Jurkat, Clone E6-1 (cell line): ENCODE data around the gene NR3C2.

Experiments used
- DNase-seq: peaks from one replicate; pipeline ENCODE4 v3.0.0-alpha.2; 2011; ENCODE audit warnings: low read depth, low spot score
- H3K4me3 ChIP-seq: 2 replicates; pipeline ENCODE4 v1.5.1; 2011; ENCODE audit warnings: mild to moderate bottlenecking, low read length, control low read depth, moderate library complexity

NR3C2 gene

DNA sequence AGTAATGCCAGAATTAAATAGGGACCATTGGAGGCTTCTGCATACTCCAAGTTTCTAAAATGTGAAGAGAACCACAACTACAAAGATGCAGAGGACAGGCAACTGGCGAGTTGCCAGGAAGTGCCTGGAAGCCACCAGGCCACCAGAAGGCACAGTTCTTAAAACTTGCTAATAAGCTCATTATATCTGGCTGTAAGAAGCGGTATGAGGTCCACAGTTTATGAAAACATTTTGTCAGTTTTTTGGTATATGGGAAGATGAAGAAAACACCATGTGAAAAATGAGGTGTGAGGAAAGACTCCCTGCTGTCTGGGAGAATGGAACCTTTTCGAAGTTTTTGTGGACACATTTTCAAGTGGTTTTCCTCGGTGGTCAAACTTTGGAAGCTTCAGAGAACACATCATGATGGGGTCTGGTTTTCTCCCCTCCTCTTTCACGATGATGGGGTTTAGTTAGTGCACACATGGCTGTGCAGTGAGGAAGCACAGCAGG, 202.7 kb downstream of the NR3C2 start:
- no peak overlapping the region for H3K4me3 ChIP-seq
- DNase-seq, result no peak

DNA sequence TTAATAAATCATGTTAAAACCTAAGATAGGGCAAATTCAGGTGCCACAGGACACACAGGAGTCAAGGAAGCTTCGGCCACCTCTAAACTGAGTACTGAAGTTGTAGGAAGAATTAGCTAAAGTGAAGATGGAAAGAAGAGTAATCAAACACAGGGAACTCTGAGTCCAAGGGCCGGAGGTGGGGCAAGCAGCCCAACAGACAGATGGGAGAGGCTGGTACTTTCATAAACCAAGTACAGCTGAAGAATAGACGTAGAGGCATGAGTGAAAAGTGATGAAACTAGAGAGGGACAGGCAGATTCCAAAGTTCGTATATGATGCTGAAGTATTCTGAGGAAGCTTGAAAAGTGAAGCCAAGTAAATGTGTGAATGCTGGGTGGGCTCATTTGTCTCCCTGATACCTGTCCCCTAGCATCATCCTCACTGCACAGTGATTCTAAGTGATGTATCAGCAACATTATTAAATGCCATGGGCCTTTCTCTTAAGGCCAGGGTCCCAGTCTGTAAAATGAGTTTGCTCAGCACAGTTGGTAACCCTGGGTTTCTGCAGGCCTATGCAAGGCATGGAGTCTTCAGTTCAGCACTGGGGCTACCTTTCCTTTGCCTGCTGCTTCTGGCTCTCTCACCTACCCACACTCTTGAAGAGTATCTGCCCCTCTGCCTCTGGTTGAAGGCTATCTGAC, 203.3 kb downstream of the NR3C2 start:
- no peak overlapping the region for H3K4me3 ChIP-seq
- no peak for DNase-seq

DNA sequence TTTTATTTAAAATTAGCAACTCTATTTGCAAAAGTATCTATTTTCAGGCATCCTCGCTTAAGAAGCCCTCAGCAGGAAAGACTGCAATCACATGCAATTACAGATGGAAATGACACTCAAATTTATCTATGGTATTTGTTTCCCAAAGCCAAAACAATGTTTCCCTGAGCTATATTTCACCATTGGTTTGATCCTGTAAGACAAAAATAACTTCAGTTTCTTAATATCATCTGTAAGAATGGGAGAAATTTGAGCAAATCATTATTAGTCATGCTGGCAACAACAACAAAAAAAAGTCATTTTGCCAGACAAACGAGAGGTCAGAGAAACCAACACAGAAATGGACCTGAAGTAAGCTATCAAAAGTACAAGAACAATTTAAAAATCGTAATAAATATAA, 204.1 kb downstream of the NR3C2 start:
- DNase-seq, result no peak
- no peak overlapping the region for H3K4me3 ChIP-seq

DNA sequence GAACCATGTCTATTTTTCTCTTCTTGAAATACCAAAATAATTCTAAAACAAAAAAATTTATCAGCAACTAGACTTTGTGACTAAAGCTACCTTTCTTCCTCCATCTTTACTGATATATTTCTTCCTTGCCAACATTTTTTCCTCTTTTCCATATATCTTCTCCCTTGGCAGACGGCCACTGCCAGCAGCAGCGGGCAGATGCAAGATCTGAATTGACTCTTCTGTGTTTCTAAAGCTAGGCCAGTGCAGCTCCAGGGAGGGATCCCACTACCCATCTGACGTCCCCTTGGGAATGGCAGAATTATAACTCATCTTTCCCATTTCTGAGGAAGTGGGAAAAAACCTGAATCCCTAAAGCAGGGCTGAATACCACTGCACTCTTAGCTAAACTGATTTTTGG, 206.4 kb downstream of the NR3C2 start:
- no peak overlapping the region for H3K4me3 ChIP-seq
- no peak for DNase-seq

DNA sequence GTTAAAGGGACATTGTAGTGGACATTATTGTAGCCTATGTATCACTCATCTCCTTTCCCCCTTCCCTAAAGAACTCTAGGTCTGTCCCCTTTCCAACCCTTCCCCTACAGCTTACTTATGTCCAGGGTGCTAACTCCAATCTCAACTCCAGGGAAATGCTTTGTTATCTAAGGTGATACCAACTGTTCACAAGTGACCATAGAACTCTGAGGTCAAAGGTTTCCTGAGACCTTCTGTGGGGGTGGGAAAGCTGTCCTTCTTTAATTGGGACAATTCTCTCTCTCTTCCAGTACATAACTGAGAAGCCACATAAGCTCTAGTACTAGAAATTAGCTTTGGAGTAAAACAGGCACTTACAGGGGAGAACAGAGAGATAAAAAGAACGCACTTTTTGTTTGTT, 212.4 kb downstream of the NR3C2 start:
- DNase-seq, result no peak
- no peak overlapping the region for H3K4me3 ChIP-seq

DNA sequence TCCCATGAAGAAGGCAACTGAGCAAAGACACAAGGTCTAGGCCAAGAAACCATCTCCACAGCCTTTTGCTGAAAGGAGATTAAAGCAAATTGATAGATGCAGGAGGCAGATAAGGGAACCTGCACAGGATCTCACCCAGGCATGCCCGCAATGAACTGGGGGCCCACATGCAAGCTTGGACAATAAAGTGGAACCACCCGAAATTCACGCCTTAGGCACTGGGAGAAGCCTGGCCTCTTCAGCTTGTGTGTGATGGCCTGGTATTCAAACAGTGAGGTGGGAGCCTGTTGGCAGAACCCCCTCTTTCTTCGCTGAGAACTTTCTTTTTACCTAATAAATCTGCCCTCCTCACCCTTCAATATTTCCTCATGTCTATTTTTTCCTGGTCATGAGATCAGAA, 213.2 kb downstream of the NR3C2 start:
- DNase-seq, result no peak
- no peak overlapping the region for H3K4me3 ChIP-seq

DNA sequence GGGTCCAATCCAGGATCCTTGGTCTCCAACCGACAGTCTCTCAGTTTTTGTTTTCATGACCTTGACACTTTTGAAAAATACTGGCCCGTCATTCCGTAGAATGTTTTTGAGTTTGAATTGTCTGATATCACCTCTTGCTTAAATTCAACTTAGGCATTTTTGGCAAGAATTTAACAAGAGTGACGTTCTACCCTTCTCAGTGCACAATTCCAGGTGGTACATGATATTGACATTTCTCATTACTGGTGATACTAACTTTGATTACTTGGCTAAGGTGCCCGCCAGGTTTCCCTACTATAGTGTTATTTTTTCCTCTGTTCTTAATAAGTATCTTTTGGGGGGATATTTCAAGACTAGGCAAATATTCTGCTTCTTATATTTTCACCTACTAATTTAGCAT, 215.1 kb downstream of the NR3C2 start:
- no peak overlapping the region for H3K4me3 ChIP-seq
- no peak for DNase-seq

DNA sequence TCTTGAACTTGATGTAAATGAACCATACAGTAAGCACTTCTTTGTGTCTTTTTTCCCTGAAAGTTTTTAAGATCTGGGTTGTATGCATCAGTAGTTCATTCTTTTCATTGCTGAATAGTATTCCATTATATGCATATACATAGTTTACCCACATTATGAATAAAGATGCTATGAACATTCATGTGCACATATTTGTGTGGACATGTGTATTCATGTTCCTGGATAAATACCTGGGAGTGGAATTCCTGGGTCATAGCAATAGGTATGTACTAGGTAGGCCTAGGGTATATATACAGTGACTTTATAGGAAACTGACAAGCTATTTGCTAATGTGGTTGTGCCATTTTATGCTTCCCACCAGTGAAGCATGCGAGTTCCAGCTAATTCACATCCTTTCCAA, 215.9 kb downstream of the NR3C2 start:
- H3K4me3 ChIP-seq, result no peak overlapping the region
- DNase-seq, result no peak

DNA sequence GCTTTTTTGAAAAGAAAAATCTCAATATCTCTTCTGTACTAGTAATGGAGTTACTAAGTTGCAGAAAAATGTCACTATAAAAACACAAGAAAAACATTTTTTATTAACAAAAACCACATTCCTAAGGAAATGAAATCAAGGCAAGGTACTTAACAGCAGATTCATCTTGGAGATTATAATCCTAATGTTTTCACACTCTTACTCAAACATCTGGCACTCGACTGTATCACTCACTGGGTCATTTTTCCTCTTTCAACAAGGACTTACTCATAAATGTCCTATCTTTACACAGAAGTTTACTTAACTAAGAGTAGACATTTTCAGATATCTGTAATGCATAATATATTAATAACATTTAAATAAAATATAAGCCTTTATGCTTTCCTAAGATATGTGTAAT, 216.6 kb downstream of the NR3C2 start:
- no peak overlapping the region for H3K4me3 ChIP-seq
- DNase-seq, result no peak

DNA sequence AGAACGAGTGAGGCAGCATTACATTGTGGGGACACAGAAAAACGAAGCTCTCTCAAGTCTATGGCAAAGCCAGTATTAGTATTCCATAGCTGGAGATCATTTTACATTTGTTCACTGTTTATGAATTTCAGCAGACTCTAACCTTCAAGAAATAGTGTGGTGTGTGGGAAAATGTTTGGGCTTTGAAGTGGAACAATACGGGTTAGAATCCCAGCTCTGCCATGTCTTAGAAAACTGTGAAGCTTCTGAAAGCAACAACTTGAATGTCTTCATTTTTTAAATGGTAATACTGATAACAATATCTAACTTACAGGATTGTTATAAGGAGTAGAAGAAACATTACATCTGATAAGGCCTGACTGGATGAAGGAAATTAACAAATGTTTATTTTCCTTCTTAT, 217.7 kb downstream of the NR3C2 start:
- no peak for DNase-seq

DNA sequence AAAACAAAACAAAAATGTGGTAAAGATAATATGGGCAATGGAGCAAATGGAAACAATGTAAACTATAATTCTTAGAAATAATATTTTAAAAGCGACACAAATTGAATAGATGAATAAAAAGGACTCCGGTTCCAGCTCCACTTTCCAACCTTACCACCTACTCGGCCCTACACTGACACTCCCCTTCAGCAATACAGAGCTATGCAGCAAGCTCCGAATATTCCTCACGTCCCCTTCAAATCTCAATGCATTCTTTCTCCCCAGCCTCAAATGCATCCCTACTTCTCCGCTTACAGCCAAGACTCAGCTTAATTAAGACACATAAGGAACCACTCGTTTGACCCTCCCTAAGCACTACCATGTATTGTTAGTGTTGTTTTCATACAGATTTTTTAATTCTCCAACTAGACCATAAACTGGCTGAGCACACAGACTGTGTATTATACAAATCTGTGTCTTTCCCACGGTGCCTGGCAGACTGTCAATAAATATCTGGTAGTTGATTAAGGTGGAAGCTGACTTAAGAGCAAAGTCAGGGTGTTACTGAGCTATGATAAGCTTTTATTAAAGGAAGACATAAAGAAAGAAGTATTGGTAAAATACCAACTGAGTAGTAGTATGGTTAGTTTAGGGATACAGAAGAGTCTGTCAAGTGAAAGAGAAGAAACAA, 219.1 kb downstream of the NR3C2 start:
- no peak for DNase-seq
- H3K4me3 ChIP-seq, result no peak overlapping the region

More for the DNA sequence above, 217.7 kb downstream of the NR3C2 start:
- H3K4me3 ChIP-seq, result no peak overlapping the region

DNA sequence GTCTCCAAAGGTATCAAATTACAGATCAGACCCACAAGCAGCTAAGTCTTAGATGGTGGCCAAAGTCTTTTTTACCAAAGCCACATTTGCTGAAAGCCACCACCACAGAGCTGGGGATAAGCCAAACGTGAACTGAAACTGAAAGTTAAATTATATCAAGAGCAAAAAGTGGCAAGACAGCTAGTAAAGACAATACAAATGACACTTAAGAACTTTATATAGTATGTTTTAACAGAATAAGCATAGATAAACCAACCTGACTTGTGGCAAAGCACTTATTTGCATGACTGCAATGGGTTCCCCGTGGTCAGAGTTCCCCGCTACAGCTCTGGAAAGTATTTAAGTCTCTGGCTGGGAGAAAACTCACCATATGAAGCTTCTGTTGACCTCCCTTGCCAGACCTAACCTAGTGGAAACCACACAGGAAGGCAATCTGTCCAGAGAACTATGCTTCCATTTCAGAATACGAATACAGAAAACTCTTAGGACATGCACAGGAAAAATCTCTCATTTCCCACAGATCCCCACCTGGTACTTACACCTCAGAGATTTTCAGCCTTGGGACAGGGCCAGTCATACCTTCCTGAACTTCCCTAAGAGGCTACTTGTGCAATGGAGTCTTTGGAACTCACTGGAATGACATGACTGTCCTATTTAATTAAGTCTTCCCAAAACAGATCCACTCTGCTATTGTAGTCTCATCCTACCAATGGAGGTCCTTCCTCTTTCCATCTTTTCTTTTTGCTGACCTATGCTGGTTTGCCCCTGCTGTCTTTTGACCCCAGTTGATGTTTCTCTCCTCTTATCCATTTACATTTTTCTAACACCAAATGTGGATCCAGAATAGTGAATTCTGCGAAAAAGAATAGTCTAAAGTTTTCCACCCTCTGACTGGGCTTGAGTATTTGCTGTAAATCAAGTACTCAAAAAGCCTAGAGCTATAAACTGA, 225.1 kb downstream of the NR3C2 start:
- peak; percentile 21 for DNase-seq
- peak overlapping the region; percentile 27 for H3K4me3 ChIP-seq

DNA sequence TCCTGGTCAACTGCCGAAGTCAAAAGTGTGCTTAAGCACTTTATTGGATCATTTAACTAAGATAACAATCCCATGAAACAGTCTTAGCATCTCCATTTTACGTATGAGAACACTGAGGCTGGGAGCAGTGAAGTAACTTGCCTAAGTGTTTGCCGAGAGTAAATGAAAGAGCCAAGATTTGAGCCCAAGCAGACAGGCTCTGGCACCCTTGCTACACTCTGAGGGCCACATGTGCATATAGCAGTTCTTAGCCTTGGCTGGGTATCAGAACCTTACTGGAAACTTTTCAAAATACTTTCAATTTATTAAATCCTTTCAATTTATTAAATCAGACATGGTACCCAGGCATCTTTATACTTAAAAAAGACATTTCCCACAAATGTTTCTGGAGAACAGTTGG, 225.9 kb downstream of the NR3C2 start:
- no peak for DNase-seq
- H3K4me3 ChIP-seq, result no peak overlapping the region

DNA sequence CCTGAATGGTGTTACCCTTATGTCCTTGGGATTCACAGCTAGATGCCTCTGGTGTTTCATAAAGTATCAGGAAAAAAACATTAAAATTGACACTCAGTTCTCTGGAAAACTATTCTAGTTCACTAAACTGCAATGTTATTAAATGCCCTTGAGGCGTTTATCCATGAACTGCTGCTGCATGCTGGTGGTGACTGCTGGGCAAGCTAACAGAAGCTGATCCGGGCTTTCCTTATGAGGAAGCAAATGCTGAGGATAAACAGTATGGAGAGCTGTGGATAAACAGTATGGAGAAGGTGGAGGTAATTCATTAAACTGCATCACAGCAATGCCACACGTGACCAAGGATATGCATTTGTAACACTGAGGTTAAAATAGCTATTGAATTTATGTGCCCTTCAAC, 227.0 kb downstream of the NR3C2 start:
- DNase-seq, result no peak
- H3K4me3 ChIP-seq, result no peak overlapping the region

DNA sequence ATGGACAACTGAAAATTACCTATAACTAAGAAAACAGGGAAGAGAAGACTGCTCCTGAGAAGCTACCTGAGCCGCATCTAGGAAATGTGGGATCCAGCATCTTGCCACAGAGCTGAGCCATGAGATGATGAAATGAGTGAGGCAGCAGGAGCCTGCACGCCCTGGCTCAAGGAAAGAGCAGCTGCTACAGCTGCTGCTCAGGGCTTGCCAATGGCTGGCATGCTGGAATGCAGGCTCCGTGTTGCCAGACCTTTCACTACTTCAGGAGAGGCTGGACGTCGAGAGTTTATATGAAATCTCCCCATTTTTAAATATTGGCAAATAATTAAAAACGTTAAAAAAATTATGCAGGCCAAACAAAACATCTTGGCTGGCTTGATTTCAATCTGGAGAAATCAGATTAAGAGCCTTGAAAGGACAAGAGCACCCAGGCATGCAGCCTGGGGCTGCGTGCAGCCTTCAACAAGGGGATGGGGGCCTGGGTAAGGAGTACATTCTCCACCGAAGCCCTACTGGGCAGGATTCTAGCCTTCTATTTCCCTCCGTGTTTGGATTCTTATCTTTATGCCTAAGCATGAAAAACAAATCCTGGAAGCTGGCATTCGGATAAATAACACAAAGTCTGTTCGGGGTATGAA, 227.6 kb downstream of the NR3C2 start:
- H3K4me3 ChIP-seq, result no peak overlapping the region
- no peak for DNase-seq

DNA sequence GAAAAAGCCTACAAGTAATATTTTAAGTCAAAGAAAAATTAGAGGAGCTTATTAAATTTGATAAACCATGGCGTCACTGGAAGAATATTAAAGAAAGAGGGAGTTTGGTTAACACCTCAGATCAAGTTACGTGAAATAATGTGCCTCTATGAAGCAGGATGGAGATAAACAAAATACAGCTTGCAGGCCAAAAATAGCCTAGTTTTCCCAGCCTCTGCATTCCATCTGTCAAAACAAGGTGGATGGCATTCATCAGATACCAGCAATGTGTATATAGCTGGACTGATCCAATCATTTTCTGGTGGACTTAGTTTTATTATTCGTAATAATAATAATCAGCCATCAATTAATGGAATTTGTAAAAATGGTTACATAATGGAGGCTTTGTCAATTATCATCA, 230.7 kb downstream of the NR3C2 start:
- DNase-seq, result no peak
- H3K4me3 ChIP-seq, result no peak overlapping the region

DNA sequence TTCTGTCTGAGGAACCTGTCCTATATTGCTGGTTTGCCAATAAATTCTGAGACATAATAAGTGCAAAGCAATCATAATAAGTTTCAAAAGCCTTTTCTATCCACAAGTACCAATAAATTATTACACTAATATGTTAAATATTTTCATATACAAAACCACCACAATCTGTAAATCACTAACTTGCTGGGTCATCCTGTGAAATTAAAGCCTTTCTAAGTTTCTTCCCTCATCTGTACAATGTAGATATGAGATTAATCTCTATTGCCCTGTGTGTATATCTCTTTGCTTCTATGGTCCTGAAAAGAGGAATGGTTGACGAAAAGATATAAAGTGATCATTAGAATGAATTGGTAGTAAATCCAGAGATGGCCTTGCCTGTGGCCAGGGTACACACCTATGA, 231.6 kb downstream of the NR3C2 start:
- no peak for DNase-seq
- no peak overlapping the region for H3K4me3 ChIP-seq

DNA sequence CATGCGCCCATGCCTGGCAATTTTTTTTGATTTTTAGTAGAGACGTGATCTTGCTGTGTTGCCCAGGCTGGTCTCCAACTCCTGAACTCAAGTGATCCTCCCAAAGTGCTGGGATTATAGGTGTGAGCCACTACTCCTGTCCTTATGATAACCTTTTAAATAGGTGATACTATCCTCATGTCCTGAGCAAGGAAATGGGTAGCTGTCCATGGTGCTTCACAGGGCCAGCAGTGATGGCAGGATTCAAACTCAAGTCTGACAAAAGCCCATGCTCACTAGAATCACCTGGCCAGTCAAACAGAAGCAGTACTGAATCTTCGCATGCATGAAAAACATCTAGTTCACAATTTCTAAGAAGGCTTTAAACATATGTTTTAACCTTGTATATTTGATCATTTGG, 235.1 kb downstream of the NR3C2 start:
- DNase-seq, result no peak
- H3K4me3 ChIP-seq, result no peak overlapping the region

DNA sequence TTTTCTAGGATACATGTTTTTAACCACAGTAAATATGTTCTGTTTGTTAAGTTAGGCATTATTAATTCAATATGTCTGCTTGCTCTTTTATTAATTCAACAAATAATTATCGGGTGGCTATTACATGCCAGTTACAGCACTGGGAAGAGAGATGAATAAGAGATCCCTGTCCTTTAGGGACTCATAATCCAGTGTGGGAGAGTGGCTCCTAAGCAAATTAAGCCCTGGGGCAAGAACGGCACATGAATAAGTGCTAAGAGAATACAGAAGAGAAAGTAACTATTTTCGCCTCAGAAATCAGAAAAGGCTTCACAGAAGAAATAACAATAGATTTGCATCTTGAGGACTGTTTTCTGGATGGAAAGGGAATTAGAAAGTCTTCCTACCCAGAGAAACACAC, 236.7 kb downstream of the NR3C2 start:
- no peak overlapping the region for H3K4me3 ChIP-seq
- no peak for DNase-seq

DNA sequence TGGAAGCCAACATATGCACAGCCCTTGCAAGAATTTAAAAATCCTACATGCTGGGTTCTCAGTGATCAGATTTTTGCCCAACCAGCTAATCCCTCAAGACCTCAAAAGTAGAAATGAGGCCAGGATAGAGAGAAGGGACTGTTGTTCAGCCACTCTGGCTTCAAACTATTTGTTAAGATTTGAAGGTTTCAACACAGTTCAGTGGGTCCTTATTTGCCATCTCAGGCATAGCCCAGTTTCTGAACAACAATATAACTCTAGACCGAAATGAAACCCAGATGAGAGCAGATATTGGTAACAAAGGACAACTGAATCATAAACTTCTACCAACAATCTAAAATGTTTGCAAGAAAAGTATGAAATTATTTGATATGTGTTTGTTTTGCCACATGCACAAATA, 237.3 kb downstream of the NR3C2 start:
- DNase-seq, result no peak

More for the DNA sequence above, 237.3 kb downstream of the NR3C2 start:
- no peak overlapping the region for H3K4me3 ChIP-seq
